ENCODE data around the gene DAZL. TPM values are rescaled to one million over a fixed set of nuclear protein-coding genes. Genes with fewer than 3 reads are reported as not detected.

Gene DAZL
- total RNA-seq, 1 donor from 2014 or later = not detected

- no peak for TF ChIP-seq POLR2A (IDR thresholded peaks at IDR 0.05)
- no peak for TF ChIP-seq POLR2AphosphoS5 (IDR thresholded peaks at IDR 0.05; ENCODE audit: insufficient read depth in 1 of 2, low read depth in 1 of 2)
- intact Hi-C loops (cut with DNase I) = no loop called here
- H3K9me3 ChIP-seq = no peaks in the 10 kb centered on the region
- H3K27ac ChIP-seq = no peak overlapping the region
- DNase-seq (ENCODE audit: extremely low spot score in 2 of 2) = no peak
- H3K27me3 ChIP-seq = no peaks in the 10 kb centered on the region
- no peaks in the 10 kb centered on the region for H3K36me3 ChIP-seq
- H3K4me1 ChIP-seq = no peaks in the 10 kb centered on the region
- H3K4me3 ChIP-seq = no peak overlapping the region
These were observed 9.1 kb upstream of the DAZL start for GRCh38 chr3:16614033-16615031.

GRCh38 chr3:16609927-16610580, 4.8 kb upstream of the DAZL start:
- Histone ChIP-seq H3K36me3 (no peaks in the 10 kb centered on the region), H3K9me3 (no peaks in the 10 kb centered on the region), H3K4me1 (no peaks in the 10 kb centered on the region), H3K4me3 (no peak overlapping the region), H3K27me3 (no peaks in the 10 kb centered on the region), H3K27ac (no peak overlapping the region)
- no peak for TF ChIP-seq POLR2A (IDR thresholded peaks at IDR 0.05)
- TF ChIP-seq CTCF (IDR thresholded peaks at IDR 0.05) = no peak
- TF ChIP-seq POLR2AphosphoS5 (IDR thresholded peaks at IDR 0.05; ENCODE audit: insufficient read depth in 1 of 2, low read depth in 1 of 2) = no peak
- DNase-seq (ENCODE audit: extremely low spot score in 2 of 2) = no peak
- intact Hi-C loops (cut with DNase I) = loop anchor here (10.0 kb wide), 1 partner anchor 625 kb away; no protein-coding TSS in a partner anchor

- Histone ChIP-seq H3K4me3 (no peak overlapping the region), H3K27me3 (no peaks in the 10 kb centered on the region), H3K9me3 (no peaks in the 10 kb centered on the region), H3K36me3 (no peaks in the 10 kb centered on the region), H3K27ac (no peak overlapping the region), H3K4me1 (no peaks in the 10 kb centered on the region)
- no peak for TF ChIP-seq POLR2AphosphoS5 (IDR thresholded peaks at IDR 0.05; ENCODE audit: insufficient read depth in 1 of 2, low read depth in 1 of 2)
- TF ChIP-seq POLR2A (IDR thresholded peaks at IDR 0.05) = no peak
- no peak for TF ChIP-seq CTCF (IDR thresholded peaks at IDR 0.05)
- DNase-seq (ENCODE audit: extremely low spot score in 2 of 2) = no peak
- intact Hi-C loops (cut with DNase I) = loop anchor here (10.0 kb wide), 1 partner anchor 626 kb away; no protein-coding TSS in a partner anchor
These were observed 3.6 kb upstream of the DAZL start for GRCh38 chr3:16608816-16609215.

- Histone ChIP-seq H3K9me3 (no peaks in the 10 kb centered on the region), H3K27ac (no peak overlapping the region), H3K4me3 (no peak overlapping the region), H3K4me1 (no peaks in the 10 kb centered on the region), H3K27me3 (no peaks in the 10 kb centered on the region), H3K36me3 (no peaks in the 10 kb centered on the region)
- DNase-seq (ENCODE audit: extremely low spot score in 2 of 2) = no peak
- TF ChIP-seq CTCF (IDR thresholded peaks at IDR 0.05) = no peak
- no peak for TF ChIP-seq POLR2A (IDR thresholded peaks at IDR 0.05)
- TF ChIP-seq POLR2AphosphoS5 (IDR thresholded peaks at IDR 0.05; ENCODE audit: insufficient read depth in 1 of 2, low read depth in 1 of 2) = no peak
- intact Hi-C loops (cut with DNase I) = loop anchor here (10.0 kb wide), 1 partner anchor 627 kb away; no protein-coding TSS in a partner anchor
These were observed 2.5 kb upstream of the DAZL start for GRCh38 chr3:16607718-16608117.

- no peak overlapping the region for H3K4me3 ChIP-seq
- no peaks in the 10 kb centered on the region for H3K36me3 ChIP-seq
- intact Hi-C loops (cut with DNase I) = loop anchor here (10.0 kb wide), 1 partner anchor 628 kb away; no protein-coding TSS in a partner anchor
- no peak for DNase-seq (ENCODE audit: extremely low spot score in 2 of 2)
- no peaks in the 10 kb centered on the region for H3K9me3 ChIP-seq
- H3K4me1 ChIP-seq = no peaks in the 10 kb centered on the region
- H3K27ac ChIP-seq = no peak overlapping the region
- TF ChIP-seq CTCF (IDR thresholded peaks at IDR 0.05) (no peak), POLR2AphosphoS5 (IDR thresholded peaks at IDR 0.05; ENCODE audit: insufficient read depth in 1 of 2, low read depth in 1 of 2) (no peak), POLR2A (IDR thresholded peaks at IDR 0.05) (no peak)
- no peaks in the 10 kb centered on the region for H3K27me3 ChIP-seq
These were observed 1.2 kb upstream of the DAZL start for GRCh38 chr3:16606398-16606797.
